GM18873 (cell line): Measurements from ENCODE around the gene FBXO15.

ENCODE experiments used
- ATAC-seq: cut with Tn5 transposase; IDR thresholded peaks from one replicate; pipeline ENCODE4 v1.9.1; 2021; ENCODE audit warnings: mild to moderate bottlenecking, moderate library complexity, moderate number of reproducible peaks; ENCODE audit not compliant: unreplicated experiment, low FRiP score

Gene FBXO15

DNA sequence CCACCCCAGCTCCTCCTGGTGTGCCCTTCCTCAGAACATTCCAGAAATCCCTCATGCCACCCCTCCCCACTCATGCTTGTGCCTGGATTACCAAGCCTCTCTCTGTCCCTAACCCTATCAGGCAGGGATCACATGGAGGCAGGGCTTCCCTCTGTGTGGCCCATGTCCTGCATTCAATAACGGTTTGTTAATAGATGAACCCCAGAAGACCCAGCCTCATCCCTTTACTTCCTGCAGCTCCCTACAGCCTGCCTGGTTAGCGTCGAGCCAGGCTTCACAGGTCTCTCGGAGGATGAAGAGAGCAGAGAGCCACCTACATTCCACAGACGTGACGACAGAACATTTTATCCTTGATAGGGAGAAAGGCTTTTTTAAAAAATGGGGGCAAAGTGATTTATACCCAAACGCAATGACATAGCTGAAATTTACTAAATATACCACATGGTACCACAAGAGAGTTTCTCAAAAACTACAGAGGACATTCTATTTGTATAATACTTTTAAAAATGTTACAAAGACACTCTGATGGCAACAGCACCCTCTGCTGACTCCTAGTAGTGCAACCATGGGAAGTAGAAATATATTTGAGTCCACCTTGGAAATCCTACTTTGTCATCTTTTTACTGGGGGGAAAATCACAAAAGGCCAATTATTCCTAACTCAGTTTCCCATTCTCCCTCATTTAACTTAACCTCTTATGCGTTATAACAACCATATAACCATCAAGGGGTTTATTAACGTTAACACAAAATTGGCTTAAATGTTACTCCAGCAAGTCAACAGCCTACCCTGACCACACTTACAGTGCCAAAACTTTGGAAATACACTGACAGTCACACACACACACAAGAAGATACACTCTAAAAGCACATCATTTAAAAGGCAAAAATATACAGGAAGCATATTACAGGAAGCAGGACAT, 30.7 kb downstream of the FBXO15 start:
- no peak for ATAC-seq

DNA sequence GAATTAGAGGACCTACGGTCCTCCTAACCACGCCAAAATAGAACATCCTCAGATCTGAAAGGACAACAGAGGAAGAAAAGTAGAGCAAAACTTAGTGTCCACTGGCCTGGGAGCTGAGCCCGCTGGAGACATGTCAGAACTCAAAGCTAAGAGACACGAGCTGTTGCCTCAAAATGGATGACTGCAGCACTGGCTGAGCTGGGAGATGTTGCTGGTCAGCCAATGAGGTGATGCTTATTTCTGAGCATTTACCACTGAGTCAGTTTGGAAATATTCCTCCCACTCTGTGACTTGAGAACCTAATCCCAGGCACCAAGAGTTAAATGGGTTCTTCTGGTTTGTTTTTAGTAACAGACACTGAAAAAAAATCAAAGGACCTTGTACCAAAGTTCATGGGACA, 32.6 kb downstream of the FBXO15 start:
- ATAC-seq = no peak

DNA sequence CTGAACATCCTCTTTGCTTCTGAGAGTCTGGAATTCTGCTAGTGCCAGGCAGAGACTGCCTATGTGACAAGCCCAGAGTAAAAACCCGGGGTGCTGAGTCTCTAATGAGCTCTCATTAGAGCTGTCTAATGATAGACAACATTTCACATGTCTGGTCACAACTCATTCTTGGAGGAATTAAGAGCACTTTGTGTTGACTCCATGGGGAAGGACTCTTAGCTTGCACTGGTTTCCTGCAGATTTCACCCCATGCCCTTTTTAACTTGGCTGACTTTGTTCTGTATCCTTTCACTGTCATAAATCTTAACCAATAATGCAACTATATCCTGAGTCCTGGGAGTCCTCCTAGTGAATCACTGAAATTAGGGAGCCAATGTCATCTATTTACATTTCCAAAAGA, 33.5 kb downstream of the FBXO15 start:
- ATAC-seq = no peak

DNA sequence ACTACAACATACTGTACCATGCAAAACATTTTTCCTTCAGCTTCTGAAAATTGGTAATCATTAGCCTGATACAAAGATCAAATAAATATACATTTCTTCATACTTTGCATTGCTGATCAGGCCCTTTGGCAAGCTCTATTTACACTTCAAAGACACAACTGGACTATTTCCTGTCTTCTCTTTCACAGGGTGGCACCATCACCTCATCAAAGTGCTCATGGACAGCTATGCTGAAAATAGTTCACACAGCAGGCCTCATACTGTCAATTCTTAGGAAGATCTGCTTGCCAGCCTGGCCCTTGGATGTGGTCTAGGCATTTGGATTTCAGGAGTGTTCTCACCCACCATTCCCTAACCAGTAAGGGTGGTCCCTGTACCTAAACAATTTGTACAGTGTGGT, 33.9 kb downstream of the FBXO15 start:
- no peak for ATAC-seq

DNA sequence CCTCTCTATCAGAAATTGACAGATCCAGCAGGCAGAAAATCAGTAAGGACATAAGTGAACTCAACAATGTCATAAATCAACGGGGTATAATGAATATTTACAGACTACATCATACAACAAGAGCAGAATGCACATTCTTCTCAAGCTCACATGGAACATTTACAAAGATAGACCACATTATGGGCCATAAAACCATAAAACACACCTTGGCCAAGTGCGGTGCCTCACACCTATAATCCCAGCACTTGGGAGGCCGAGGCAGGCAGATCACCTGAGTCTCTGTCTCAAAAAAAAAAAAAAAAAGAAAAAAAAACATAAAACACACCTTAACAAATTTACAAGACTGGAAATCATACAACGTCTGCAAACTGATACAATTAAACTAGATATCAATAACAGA, 36.7 kb downstream of the FBXO15 start:
- no peak for ATAC-seq

DNA sequence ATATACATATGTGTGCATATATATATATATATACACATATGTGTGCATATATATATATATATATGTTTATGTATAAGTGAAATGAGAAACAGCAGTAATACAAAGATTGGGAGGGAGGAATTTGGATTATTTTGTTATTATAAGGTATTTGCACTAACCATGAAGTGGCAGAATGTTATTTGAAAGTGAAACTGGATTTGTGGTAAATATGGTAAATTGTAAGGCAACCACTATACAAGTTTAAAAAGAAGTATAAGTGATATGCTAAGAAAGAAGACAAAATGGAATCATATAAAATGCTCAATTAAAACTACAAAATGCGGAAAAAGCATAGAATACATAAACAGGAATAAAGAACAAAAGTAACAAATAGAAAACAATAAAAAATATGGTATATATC, 37.5 kb downstream of the FBXO15 start:
- no peak for ATAC-seq

DNA sequence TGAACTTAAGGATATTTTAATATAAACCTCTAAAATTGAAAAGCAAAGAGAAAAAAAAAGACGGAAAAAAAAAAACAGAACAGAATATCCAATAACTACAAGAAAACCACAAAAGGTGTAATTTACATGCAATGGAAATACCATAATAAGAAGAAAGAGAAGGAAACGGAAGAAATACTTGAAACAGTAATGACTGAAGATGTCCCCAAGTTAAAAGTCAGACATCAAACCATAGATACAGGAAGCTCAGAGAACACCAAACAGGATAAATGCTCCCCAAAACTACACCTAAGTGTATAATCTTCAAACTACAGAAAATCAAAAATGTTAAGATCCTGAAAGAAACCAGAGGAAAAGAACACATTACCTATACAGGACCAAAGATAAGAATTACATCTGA, 39.2 kb downstream of the FBXO15 start:
- no peak for ATAC-seq

DNA sequence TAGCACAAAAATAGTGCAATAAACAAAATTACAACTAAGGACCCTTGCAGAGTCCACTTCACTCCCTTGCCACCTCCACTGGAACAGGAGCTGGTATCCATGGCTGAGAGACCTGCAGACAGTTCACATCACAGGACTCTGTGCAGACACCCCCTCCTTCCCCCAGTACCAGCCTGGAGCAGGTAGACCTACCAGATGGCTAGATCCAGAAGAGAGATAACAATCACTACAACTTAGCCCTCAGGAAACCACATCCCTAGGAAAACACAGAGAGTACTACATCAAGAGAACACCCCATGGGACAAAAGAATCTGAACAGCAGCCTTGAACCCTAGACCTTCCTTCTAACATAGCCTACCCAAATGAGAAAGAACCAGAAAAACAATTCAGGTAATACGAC, 49.8 kb downstream of the FBXO15 start:
- ATAC-seq = no peak

DNA sequence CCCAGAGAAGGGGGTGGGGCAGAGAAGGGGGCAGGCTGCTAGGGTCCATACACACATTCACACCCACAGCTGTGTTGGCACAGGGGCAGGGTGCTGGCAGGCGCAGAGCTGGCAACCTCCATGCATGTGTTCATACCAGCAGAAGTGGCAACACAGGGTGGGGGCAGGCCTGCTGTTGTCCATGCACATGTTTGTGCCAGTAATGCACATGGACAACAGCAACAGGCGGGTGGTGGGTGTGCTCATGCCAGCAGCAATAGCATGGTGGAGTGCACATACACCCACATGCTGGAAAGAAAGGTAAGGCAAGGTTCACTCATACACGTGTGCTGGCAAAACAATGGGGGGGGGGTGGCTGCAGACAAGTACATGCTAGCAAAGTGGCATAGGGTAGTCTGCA, 54.7 kb downstream of the FBXO15 start:
- ATAC-seq = no peak

DNA sequence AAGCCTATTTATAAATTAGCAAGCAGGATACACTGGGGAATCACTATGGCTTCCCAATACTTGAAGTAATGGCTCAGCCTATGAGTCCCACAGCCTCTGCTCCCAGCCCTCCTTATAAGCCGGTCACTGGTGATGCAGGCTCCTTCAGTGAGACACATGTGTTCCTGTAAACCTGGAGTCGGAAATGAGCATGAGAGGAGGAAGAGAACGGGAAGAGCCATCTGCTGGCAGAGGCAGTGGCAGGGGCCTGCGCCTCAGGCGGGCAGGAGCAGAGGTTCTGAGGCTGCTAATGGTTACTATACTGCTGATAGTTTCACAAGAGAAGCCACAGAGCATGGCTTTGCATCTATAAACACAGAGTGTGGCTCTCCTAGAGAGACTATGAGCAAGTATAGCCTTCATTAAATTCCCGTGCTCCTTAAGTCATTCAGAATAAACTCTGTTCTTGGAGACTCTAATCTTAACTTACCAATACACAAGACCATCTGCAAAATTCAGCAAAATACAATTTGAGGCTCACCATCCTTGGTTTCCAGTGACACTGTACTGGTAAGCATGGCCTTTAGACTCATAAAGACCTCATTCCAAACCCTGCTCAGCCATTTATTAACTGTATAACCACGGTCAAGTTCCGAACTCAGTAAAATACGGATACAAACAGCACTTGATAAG, 63.3 kb downstream of the FBXO15 start:
- ATAC-seq = no peak

DNA sequence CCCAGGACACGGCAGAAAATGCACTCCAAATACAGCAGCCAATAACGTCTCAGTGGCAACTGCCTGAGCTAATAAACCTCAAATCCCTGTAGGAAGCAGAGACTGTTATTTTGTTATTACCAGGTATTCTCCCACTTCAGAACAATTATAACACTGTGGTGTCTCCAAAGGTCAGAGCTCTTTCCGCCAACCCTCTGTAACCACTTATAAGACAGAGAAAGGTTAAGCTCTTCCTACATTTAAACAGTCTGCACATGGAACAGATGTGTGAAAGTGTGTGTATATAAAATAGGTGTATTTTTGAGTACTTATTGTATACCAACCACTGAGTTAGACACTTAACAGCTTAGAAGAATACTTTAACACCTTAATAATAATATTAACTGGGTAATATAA, 64.1 kb downstream of the FBXO15 start:
- no peak for ATAC-seq

DNA sequence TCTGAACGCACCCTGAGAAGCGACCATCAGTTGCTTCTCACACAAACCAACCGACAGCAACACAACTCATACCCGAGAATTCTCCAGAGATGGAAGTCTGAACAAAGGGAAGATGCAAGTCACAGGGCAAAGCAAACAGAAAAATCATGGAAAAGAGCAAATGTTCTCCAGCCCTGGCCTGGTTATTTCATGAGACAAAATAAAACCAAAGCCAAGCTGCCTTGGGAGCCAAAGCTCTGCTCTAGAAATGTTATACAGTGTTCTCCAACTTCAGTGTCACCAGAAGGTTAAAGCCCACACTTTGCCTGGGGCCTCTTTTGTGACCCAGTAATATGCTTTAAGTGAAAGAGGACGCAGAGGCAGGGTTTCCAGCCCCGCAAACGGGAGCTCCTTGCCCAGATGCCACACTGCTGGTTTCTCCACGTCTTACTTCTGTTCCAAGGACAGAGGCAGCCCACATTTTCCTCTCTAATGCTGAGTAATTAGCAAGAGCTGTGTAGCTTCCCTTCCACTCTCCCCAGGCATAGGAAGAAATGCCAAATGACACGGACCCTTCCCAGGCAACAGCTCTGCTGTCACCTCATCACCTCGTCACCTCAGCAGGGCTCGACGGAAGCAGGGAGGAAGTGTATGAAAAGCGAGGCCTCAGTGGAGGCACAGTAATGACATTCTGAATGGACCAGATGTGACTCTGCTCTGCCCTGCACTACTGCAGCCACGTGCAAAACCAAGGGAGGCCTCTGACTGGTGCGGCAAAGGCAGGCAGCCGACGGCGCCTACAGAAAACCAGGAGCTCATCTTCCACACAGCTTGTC, 64.7 kb downstream of the FBXO15 start:
- no peak for ATAC-seq

DNA sequence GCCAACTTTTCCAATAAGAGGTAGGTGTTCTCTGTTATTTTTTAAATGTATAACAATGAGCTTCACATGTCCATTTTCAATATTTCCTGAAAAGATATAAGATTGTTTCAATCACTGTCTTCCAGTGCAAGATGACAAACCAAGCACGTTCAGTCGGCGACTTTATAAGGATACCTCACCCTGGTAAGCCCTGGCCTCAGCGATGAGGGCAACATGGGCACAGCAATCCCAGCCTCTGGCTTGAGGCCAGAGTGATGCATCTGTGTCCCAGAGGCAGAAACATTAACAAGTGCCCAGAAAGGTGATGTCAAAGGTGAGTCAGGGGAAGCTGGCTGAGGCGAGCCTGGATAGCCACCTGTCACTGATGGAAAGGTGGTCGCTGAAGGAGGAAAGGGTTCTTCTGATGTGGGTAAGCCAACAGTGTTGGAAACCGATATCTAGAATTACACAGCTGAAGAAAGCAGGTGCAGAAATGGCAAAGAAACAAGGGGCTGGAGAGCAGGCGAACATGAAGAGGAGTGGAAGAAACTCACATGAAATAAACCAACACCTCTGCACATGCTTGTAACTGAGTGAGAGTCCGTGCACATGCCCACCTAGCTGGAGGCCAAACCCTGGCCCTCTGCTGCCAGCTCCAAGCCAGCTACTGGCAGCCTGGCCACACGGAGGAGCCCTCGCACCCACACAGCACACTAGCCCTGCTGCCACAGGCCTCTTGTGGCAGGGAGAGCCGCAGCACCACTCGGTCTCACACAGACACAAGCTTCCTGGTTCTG, 65.5 kb downstream of the FBXO15 start:
- ATAC-seq = peak; percentile 91

DNA sequence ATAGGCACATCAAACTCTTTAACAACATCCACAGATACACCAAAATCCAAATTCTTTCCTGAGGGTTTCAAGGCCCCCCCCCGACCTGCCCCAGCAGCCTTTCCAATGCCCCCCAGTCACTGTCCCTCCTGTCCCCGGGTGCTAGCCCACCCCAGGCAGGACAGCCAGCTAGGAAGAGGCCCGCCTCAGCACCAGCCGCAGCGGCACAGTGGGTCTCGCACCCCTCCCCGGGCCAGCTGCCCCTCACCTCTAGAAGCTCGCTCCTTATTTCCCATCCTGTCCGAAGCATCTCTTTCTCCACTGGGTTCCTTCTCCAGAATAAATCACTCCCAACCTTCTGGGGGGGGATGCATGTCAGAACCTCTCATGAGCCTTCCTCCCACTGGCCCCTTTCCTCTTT, 69.4 kb downstream of the FBXO15 start:
- no peak for ATAC-seq

DNA sequence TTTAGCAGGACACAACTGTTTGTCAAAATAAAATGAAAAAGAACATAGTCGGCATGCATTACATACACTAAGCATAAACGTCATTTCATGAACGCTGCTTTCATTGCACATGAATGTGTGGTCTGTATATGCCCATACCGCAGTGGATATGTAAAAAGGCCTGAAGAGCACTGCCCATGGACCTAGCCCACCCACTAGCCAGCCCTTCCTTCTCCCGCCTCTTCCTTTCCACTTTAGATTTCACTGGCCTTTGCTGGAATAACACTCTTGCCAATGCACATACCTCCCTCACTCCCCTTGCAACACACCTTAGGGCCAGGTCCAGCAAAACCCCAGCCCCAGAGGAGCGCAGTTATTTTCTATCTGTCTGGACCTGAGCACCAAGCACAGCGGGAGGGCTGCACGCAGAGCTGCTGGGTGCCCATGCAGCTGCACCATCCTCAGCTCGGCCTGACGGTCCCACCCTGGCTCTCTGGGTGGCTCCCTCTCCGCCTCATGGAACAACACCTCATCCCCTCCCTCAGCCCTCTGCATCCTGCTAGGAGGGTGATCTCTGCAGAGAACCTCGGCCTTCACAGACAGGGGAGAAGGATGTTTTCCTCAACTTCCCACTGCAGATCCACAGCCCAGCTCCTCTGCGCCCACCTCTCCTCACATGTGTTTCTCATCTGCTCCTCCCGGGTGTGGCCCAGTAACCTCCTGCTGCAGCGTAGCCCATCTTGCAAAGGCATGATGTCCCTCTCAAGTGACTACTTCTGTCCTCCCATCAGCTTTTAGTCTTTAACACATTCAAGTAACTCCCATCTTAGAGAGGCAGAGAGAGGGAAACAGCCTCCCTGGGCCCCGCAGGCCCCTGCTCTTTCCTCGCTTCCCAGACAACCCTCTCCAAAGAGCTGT, 72.7 kb downstream of the FBXO15 start:
- ATAC-seq = no peak

DNA sequence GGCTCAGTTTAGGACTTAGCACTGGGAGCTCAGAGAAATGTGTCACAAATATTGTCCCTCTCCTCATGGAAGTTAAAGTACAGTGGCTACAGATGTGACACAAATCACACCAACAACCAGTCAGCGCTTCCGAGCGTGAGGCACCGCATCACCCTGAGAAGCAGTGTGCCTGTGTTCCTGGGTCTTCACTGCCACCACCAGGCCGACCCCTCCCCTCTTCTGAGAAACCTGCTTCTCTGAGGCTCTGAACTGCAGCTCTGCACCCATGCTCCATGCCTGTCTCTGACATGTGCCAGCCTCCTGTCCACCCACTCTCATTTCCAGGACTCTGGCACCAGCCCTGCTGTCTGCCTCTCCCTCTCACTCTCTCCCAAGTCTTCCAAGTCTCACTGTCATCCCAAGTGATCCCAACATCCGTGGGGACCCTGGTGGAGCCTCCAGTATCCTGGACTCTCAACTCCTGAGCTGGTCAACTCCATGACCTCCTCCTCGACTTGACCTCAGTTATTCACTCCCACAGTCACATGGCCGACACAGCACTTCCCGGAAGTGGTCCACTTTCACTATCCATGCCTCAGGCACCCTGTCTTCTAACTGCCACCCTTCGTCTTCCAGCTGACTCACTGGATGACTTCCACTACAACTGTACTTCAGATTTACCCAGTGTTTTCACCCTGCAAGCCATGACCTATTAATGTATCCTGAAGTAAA, 73.5 kb downstream of the FBXO15 start:
- ATAC-seq = no peak

DNA sequence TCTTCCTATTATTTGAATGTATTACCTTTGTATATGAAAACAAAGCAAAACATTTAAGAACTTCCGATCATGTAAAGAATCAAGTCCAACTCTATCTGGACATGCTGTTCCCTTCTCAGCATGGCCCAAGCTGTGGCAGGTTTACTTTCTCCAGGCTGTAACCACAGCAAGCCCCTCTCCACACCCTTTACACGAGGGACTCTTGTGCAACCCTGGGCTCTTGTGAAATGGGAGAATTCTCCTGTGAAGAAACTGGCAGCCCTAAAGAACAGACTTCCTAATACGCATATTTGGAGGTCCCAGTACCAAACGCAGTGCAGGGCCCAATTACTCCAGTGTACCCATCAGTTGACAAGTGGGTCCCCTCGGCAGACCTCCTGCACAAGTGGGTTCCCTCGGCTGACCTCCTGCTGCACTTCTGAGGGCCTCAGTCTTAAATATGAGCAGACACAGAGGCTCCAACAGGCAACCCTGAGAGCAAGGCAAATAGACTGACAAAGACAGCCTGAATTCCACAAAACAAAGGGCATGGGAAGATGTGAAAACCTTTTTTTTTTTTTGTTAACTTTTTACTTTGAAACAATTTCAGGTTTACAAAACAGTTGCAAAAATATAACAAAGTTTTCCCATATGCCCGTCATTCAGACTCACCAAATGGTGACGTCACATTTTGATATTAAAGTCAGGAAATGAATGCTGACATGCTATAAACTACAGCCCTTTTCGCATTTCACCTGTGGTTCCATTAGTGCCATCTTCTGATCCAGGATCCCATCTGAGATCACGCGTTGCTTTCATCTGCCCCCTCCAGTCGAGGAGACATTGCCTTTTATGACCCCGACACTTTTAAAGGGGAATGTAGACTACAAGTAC, 78.2 kb downstream of the FBXO15 start:
- ATAC-seq = no peak

DNA sequence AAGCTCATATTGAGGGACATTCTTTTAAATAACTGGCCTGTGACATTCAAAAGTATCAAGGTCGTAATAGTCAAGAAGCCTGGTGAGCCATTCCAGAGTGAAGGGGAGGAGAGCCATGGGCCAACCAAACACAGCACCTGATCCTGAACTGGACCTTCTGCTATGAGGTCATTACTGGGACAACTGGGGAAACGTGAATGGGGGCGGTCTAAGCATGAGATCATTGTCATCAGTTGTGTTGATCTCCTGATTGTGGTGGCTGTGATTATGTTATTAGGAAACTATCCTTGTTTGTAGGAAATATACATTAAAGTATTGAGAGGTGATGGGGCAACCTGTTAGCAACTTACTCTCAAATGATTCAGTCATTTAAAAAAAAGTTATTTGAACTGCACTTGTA, 79.3 kb downstream of the FBXO15 start:
- no peak for ATAC-seq
